Neural cell (in vitro differentiated cells): ENCODE data around the gene SPC24. TPM values are rescaled to one million over a fixed set of nuclear protein-coding genes. Genes with fewer than 3 reads are reported as not detected.

ENCODE experiments used
- H2AFZ ChIP-seq: fragments of 200-600, 300-800 bp; sonication (generic), shearing (Covaris generic); 2 replicates; pipeline ENCODE4 v1.6.0; 2014; ENCODE audit warnings: low read depth, mild to moderate bottlenecking, antibody characterized with exemption, low read length, moderate library complexity
- H3F3A ChIP-seq: fragments of 200-600 bp; shearing (Covaris generic); 2 replicates; pipeline ENCODE4 v1.6.1; 2016; ENCODE audit warnings: mild to moderate bottlenecking, moderate library complexity, mixed read lengths, antibody characterized with exemption, low read length; ENCODE audit not compliant: insufficient read depth, poor library complexity, severe bottlenecking
- H3K27ac ChIP-seq: fragments of 200-600, 300-800 bp; sonication (generic), shearing (Covaris generic); 2 replicates; pipeline ENCODE4 v1.5.1; 2014; ENCODE audit warnings: mild to moderate bottlenecking, low read length, moderate library complexity
- H3K27me3 ChIP-seq: fragments of 300-800, 200-600 bp; sonication (generic), shearing (Covaris generic); 2 replicates; pipeline ENCODE4 v1.6.0; 2014; ENCODE audit warnings: mild to moderate bottlenecking, low read depth, low read length, moderate library complexity; ENCODE audit not compliant: insufficient read depth
- H3K36me3 ChIP-seq: fragments of 300-800, 200-600 bp; sonication (generic), shearing (Covaris generic); 2 replicates; pipeline ENCODE4 v1.5.1; 2014; ENCODE audit warnings: mild to moderate bottlenecking, antibody characterized with exemption, low read length, moderate library complexity; ENCODE audit not compliant: insufficient read depth
- H3K4me2 ChIP-seq: fragments of 300-800, 200-600 bp; sonication (generic), shearing (Covaris generic); 2 replicates; pipeline ENCODE4 v1.6.0; 2014; ENCODE audit warnings: mild to moderate bottlenecking, low read length
- H3K4me3 ChIP-seq: fragments of 300-800, 200-600 bp; sonication (generic), shearing (Covaris generic); 2 replicates; pipeline ENCODE4 v1.5.1; 2014; ENCODE audit warnings: mild to moderate bottlenecking, low read length, moderate library complexity
- H3K79me2 ChIP-seq: fragments of 200-600 bp; shearing (Covaris generic); replicated peaks from 2 replicates; pipeline ENCODE4 v1.6.0; 2014; ENCODE audit warnings: mild to moderate bottlenecking, low read length, moderate library complexity; ENCODE audit not compliant: insufficient read depth
- H3K9ac ChIP-seq: fragments of 300-800, 200-600 bp; sonication (generic), shearing (Covaris generic); 2 replicates; pipeline ENCODE4 v1.6.1; 2016; ENCODE audit warnings: mild to moderate bottlenecking, low read length, mixed read lengths
- H3K9me2 ChIP-seq: fragments of 200-600 bp; shearing (Covaris generic); 2 replicates; pipeline ENCODE4 v1.6.1; 2016; ENCODE audit warnings: mild to moderate bottlenecking, low read length, mixed read lengths; ENCODE audit not compliant: insufficient read depth
- H3K9me3 ChIP-seq: fragments of 200-600, 300-800 bp; sonication (generic), shearing (Covaris generic); 2 replicates; pipeline ENCODE4 v1.6.1; 2016; ENCODE audit warnings: mild to moderate bottlenecking, mixed run types, low read length, moderate library complexity, mixed read lengths
- H4K20me1 ChIP-seq: fragments of 200-600 bp; shearing (Covaris generic); 2 replicates; pipeline ENCODE4 v1.6.1; 2016; ENCODE audit warnings: mild to moderate bottlenecking, mixed run types; ENCODE audit not compliant: insufficient read depth
- EP300 ChIP-seq: fragments of 450-650 bp; conservative IDR thresholded peaks from 2 replicates; pipeline ENCODE4 v1.6.1; 2014; ENCODE audit warnings: antibody characterized with exemption, mild to moderate bottlenecking, moderate library complexity; ENCODE audit not compliant: poor library complexity, severe bottlenecking
- EZH2 ChIP-seq: fragments of 200-600, 300-800 bp; shearing (Covaris generic), sonication (generic); IDR thresholded peaks from 2 replicates; pipeline ENCODE4 v1.6.1; 2014; ENCODE audit warnings: antibody characterized with exemption, low read length, borderline replicate concordance, mild to moderate bottlenecking; ENCODE audit not compliant: insufficient read depth, poor library complexity, severe bottlenecking
- MXI1 ChIP-seq: fragments of 450-650 bp; conservative IDR thresholded peaks from 2 replicates; pipeline ENCODE4 v1.6.1; 2014; ENCODE audit warnings: antibody characterized with exemption, mild to moderate bottlenecking; ENCODE audit not compliant: poor library complexity, severe bottlenecking
- POLR2AphosphoS5 ChIP-seq: IDR thresholded peaks from 2 replicates; pipeline ENCODE4 v1.6.1; 2012
- RAD21 ChIP-seq: fragments of 450-650 bp; conservative IDR thresholded peaks from 2 replicates; pipeline ENCODE4 v1.6.1; 2014; ENCODE audit warnings: antibody characterized with exemption, mild to moderate bottlenecking, moderate library complexity
- SMC3 ChIP-seq: fragments of 450-650 bp; conservative IDR thresholded peaks from 2 replicates; pipeline ENCODE4 v1.6.1; 2014; ENCODE audit warnings: antibody characterized with exemption, mild to moderate bottlenecking, moderate library complexity; ENCODE audit not compliant: poor library complexity
- TAF1 ChIP-seq: IDR thresholded peaks from 2 replicates; pipeline ENCODE4 v1.6.1; 2012; ENCODE audit warnings: low read depth
- polyA plus RNA-seq: library from polyadenylated mRNA; depleted of rRNA; stranded (reverse); fragments of >200 nt; gene quantifications from 2 replicates; pipeline ENCODE4 v1.2.3, GENCODE V29; 2014
- TF ChIP-seq, protein P1 (sequence below): fragments of 450-650 bp; IDR thresholded peaks from 2 replicates; pipeline ENCODE4 v1.5.1; 2014; ENCODE audit warnings: antibody characterized with exemption, mild to moderate bottlenecking, moderate library complexity; ENCODE audit not compliant: poor library complexity, severe bottlenecking
- TF ChIP-seq, protein P2 (sequence below): IDR thresholded peaks from 2 replicates; pipeline ENCODE4 v1.6.1; 2012; ENCODE audit warnings: borderline replicate concordance

SPC24 gene
- polyA plus RNA-seq, 1 donor from 2014 or later = 0.40 TPM

DNA sequence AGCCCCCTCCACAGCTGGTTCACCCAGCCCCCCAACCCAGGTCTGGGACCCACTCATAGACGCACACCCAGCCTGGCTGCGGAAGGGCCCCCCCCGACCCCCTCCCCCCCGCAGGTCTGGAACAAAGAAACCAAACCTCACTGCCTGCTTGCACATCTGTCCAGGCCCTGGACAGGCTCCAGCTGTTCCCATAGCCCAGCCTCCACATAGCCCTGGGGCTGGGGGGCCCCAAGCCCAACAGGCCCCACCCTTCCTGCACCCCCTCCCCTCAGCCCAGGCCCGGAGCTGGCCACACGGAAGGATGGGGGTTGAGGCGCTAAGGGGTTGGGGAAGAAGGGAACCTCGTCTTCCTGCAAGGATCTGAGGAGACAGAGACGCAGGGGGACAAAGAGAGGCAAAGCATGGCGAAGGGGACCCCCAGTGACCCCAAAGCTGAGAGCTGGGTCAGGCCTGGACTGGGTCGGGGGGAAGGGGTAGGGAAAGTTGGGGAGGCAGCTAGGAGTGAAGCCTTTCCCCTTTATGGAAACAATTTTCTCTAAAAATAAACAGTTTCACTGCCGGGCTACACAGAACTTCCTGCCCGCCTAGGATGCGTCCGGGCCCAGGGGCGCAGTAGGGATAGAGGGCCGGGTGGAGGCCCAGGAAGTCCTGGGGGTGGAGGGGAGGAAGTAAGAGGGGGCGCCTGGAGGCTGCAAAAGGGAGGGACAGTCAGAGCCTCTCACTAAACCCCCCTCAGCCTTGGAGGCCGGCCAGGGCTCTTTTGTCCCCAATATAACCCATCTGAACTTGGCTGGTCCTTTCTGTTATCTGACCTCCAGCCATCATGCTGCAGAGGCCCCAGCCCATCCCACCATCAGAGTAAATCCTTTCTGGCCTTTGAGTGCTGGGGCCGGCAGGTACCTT, 39.3 kb upstream of the SPC24 start:
- Histone ChIP-seq H3K4me3 (no peak overlapping the region), H3K27me3 (peaks cover 10% of the 10 kb centered on the region), H3F3A (no peaks in the 10 kb centered on the region), H3K9me2 (no peaks in the 10 kb centered on the region), H3K9ac (no peak overlapping the region), H3K27ac (no peak overlapping the region), H4K20me1 (no peaks in the 10 kb centered on the region), H3K9me3 (no peaks in the 10 kb centered on the region), H2AFZ (no peak overlapping the region), H3K36me3 (no peaks in the 10 kb centered on the region), H3K79me2 (no peaks in the 10 kb centered on the region), H3K4me2 (no peak overlapping the region)
- TF ChIP-seq EZH2 (no peak), TAF1 (no peak), POLR2AphosphoS5 (no peak), MXI1 (no peak), RAD21 (no peak), SMC3 (no peak), EP300 (no peak)
- TF ChIP-seq, protein P1, sequence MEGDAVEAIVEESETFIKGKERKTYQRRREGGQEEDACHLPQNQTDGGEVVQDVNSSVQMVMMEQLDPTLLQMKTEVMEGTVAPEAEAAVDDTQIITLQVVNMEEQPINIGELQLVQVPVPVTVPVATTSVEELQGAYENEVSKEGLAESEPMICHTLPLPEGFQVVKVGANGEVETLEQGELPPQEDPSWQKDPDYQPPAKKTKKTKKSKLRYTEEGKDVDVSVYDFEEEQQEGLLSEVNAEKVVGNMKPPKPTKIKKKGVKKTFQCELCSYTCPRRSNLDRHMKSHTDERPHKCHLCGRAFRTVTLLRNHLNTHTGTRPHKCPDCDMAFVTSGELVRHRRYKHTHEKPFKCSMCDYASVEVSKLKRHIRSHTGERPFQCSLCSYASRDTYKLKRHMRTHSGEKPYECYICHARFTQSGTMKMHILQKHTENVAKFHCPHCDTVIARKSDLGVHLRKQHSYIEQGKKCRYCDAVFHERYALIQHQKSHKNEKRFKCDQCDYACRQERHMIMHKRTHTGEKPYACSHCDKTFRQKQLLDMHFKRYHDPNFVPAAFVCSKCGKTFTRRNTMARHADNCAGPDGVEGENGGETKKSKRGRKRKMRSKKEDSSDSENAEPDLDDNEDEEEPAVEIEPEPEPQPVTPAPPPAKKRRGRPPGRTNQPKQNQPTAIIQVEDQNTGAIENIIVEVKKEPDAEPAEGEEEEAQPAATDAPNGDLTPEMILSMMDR = no peak
- TF ChIP-seq, protein P2, sequence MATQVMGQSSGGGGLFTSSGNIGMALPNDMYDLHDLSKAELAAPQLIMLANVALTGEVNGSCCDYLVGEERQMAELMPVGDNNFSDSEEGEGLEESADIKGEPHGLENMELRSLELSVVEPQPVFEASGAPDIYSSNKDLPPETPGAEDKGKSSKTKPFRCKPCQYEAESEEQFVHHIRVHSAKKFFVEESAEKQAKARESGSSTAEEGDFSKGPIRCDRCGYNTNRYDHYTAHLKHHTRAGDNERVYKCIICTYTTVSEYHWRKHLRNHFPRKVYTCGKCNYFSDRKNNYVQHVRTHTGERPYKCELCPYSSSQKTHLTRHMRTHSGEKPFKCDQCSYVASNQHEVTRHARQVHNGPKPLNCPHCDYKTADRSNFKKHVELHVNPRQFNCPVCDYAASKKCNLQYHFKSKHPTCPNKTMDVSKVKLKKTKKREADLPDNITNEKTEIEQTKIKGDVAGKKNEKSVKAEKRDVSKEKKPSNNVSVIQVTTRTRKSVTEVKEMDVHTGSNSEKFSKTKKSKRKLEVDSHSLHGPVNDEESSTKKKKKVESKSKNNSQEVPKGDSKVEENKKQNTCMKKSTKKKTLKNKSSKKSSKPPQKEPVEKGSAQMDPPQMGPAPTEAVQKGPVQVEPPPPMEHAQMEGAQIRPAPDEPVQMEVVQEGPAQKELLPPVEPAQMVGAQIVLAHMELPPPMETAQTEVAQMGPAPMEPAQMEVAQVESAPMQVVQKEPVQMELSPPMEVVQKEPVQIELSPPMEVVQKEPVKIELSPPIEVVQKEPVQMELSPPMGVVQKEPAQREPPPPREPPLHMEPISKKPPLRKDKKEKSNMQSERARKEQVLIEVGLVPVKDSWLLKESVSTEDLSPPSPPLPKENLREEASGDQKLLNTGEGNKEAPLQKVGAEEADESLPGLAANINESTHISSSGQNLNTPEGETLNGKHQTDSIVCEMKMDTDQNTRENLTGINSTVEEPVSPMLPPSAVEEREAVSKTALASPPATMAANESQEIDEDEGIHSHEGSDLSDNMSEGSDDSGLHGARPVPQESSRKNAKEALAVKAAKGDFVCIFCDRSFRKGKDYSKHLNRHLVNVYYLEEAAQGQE = no peak

DNA sequence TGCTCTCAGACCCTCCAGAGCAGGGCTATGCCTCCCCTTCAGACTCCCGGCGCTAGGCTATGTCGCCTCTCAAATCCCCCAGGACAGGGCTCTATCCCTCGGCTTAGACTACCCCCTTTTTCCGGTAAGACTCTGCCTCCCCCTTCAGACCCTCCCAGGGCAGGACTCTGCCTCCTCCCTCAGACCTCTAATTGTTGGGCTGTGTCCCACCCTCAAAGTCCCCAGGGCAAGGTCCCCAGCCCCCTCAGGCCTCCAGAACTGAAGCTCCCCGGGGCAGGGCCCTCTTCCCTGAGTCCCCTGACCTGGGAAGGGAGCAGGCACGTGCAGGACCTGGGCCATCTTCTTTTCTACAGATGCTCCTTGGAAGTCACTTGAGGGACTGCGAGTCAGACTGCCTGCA, 38.6 kb upstream of the SPC24 start:
- Histone ChIP-seq H3K9ac (no peak overlapping the region), H4K20me1 (no peaks in the 10 kb centered on the region), H3K9me3 (no peaks in the 10 kb centered on the region), H3K4me3 (no peak overlapping the region), H3K79me2 (no peaks in the 10 kb centered on the region), H2AFZ (no peak overlapping the region), H3K27ac (no peak overlapping the region), H3K9me2 (no peaks in the 10 kb centered on the region), H3K36me3 (no peaks in the 10 kb centered on the region), H3K27me3 (peaks cover 10% of the 10 kb centered on the region), H3F3A (no peaks in the 10 kb centered on the region), H3K4me2 (no peak overlapping the region)
- no peak for TF ChIP-seq POLR2AphosphoS5
- TF ChIP-seq, protein P2 = no peak
- TF ChIP-seq SMC3 = no peak
- no peak for TF ChIP-seq TAF1
- no peak for TF ChIP-seq MXI1
- no peak for TF ChIP-seq EZH2
- no peak for TF ChIP-seq RAD21
- TF ChIP-seq, protein P1 = no peak
- TF ChIP-seq EP300 = no peak
